Astrocyte of the spinal cord (primary cell): Measurements from ENCODE around the gene MYLK2.
A peak's percentile ranks its signal among the peaks of the same experiment; 100 is the strongest.

ENCODE experiments used
- DNase-seq: peaks from one replicate; pipeline ENCODE4 v3.0.0; 2011; ENCODE audit warnings: low read depth, low spot score
- H3K4me3 ChIP-seq: 2 replicates; pipeline ENCODE4 v1.5.1; 2011; ENCODE audit warnings: low read depth, mild to moderate bottlenecking, low read length, moderate library complexity
- CTCF ChIP-seq: IDR thresholded peaks from 2 replicates; pipeline ENCODE4 v1.5.1; 2012; ENCODE audit warnings: low read depth, mild to moderate bottlenecking, low read length, inconsistent platforms
- in situ Hi-C: cut with HindIII; loops from 2 replicates; pipeline ENCODE4 v1.10.0; 2017; ENCODE audit warnings: low sequenced_read_pairs

The MYLK2 gene

GRCh38 chr20:31821427-31821826 is 2.3 kb downstream of the MYLK2 start:
- no peak for DNase-seq
- H3K4me3 ChIP-seq: no peak overlapping the region
- in situ Hi-C loops: no loop called here
- TF ChIP-seq CTCF: no peak

GRCh38 chr20:31822421-31823330 is 3.5 kb downstream of the MYLK2 start:
- DNase-seq: peak; percentile 67
- H3K4me3 ChIP-seq: no peak overlapping the region
- in situ Hi-C loops: no loop called here
- TF ChIP-seq CTCF: peak; percentile 94

GRCh38 chr20:31823360-31824124 is 4.4 kb downstream of the MYLK2 start:
- in situ Hi-C loops: no loop called here
- peak; percentile 1 for TF ChIP-seq CTCF
- H3K4me3 ChIP-seq: no peak overlapping the region
- no peak for DNase-seq

GRCh38 chr20:31824125-31824485 is 4.9 kb downstream of the MYLK2 start:
- H3K4me3 ChIP-seq: no peak overlapping the region
- TF ChIP-seq CTCF: no peak
- in situ Hi-C loops: no loop called here

GRCh38 chr20:31824554-31825313 is 5.6 kb downstream of the MYLK2 start:
- in situ Hi-C loops: no loop called here
- no peak for DNase-seq
- TF ChIP-seq CTCF: no peak
- no peak overlapping the region for H3K4me3 ChIP-seq

More at GRCh38 chr20:31824125-31824485, 4.9 kb downstream of the MYLK2 start:
- DNase-seq: no peak

- TF ChIP-seq CTCF: no peak
- in situ Hi-C loops: no loop called here
- no peak overlapping the region for H3K4me3 ChIP-seq
- DNase-seq: no peak
These were observed 6.9 kb downstream of the MYLK2 start for GRCh38 chr20:31826074-31826473.
